GM06990 (cell line): ENCODE data around the gene MBD2.
"Not testable (repeated sequence)": the region's sequence is repeated elsewhere in the genome, so short reads cannot be mapped to it uniquely, and the experiment has no call there.

ENCODE experiments used
- DNase-seq: peaks from one replicate; pipeline ENCODE4 v3.0.0-alpha.2; 2011; ENCODE audit not compliant: insufficient read length; ENCODE audit errors: extremely low read depth
- H3K27me3 ChIP-seq: replicated peaks from 2 replicates; pipeline ENCODE4 v1.6.0; 2011; ENCODE audit warnings: low read length; ENCODE audit not compliant: control insufficient read depth, insufficient read depth
- H3K36me3 ChIP-seq: 2 replicates; pipeline ENCODE4 v1.5.1; 2011; ENCODE audit warnings: low read length; ENCODE audit not compliant: control insufficient read depth, insufficient read depth
- H3K4me3 ChIP-seq: replicated peaks from 2 replicates; pipeline ENCODE4 v1.5.1; 2011; ENCODE audit warnings: low read depth, mild to moderate bottlenecking, control low read depth, low read length
- CTCF ChIP-seq: IDR thresholded peaks from 2 replicates; pipeline ENCODE4 v1.5.1; 2011; ENCODE audit warnings: low read length, control low read depth, mild to moderate bottlenecking, inconsistent platforms; ENCODE audit not compliant: insufficient read depth, poor library complexity, severe bottlenecking

MBD2 gene

GRCh38 chr18:54223568-54224241, 764 bp downstream of the MBD2 start:
- H3K27me3 ChIP-seq: no peaks in the 10 kb centered on the region
- DNase-seq: peak; percentile 69
- peak overlapping the region; percentile 87 for H3K4me3 ChIP-seq
- H3K36me3 ChIP-seq: no peaks in the 10 kb centered on the region; the same call in 1 of the 2 replicates
- TF ChIP-seq CTCF: peak; percentile 1

- H3K27me3 ChIP-seq: no peaks in the 10 kb centered on the region
- DNase-seq: peak; percentile 60
- no peaks in the 10 kb centered on the region; the same call in 1 of the 2 replicates for H3K36me3 ChIP-seq
- TF ChIP-seq CTCF: peak; percentile 46
- H3K4me3 ChIP-seq: peak overlapping the region; percentile 87
Measured at GRCh38 chr18:54222922-54223567, 1.4 kb downstream of the MBD2 start.

GRCh38 chr18:54220406-54220805, 4.1 kb downstream of the MBD2 start:
- Histone ChIP-seq H3K27me3 (no peaks in the 10 kb centered on the region), H3K4me3 (peak overlapping the region; percentile 87), H3K36me3 (no peaks in the 10 kb centered on the region; the same call in 1 of the 2 replicates)
- TF ChIP-seq CTCF: no peak
- DNase-seq: no peak

- H3K4me3 ChIP-seq: peak overlapping the region; percentile 40
- not testable (repeated sequence) for H3K27me3 ChIP-seq, H3K36me3 ChIP-seq, DNase-seq
Measured at GRCh38 chr18:54218803-54219202, 5.7 kb downstream of the MBD2 start.

- H3K4me3 ChIP-seq: no peak overlapping the region; the same call in 1 of the 2 replicates
- H3K27me3 ChIP-seq: no peaks in the 10 kb centered on the region
- no peaks in the 10 kb centered on the region; the same call in 1 of the 2 replicates for H3K36me3 ChIP-seq
- no peak for TF ChIP-seq CTCF
- no peak for DNase-seq
Measured at GRCh38 chr18:54218299-54218698, 6.2 kb downstream of the MBD2 start.

GRCh38 chr18:54217624-54218023, 6.8 kb downstream of the MBD2 start:
- no peak for DNase-seq
- no peaks in the 10 kb centered on the region; the same call in none of the 2 replicates for H3K36me3 ChIP-seq
- no peaks in the 10 kb centered on the region for H3K27me3 ChIP-seq
- H3K4me3 ChIP-seq: peak overlapping the region; percentile 41
- no peak for TF ChIP-seq CTCF
